ENCODE data around the gene RTCB.

RTCB gene

GRCh38 chr22:32339190-32340012 is 72.6 kb downstream of the RTCB start:
- DNase-seq (ENCODE audit: low read depth), result no peak

DNA sequence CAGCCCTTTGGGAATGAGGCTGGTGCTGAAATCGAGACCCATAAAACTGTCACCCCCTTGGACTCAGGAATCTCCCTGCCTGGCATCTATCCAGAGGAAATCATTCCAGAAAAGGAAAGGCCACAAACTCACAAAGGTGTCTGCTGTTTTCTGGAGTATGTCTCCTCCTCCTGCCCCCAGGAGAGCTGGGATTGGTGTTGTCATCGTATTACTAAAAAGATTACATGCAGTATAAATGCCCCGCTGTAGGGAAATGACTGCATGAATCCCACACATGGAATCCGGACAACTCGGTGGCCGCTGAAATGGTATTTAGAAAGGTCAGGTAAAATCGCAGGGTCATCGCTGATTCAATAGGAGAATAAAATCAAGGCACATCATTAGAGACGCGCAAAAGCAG is 73.3 kb downstream of the RTCB start:
- no peak for DNase-seq (ENCODE audit: low read depth)
